ENCODE results near the gene GGA1. TPM values are rescaled to one million over a fixed set of nuclear protein-coding genes. Genes with fewer than 3 reads are reported as not detected.
"Not testable (repeated sequence)": the region's sequence is repeated elsewhere in the genome, so short reads cannot be mapped to it uniquely, and the experiment has no call there.

Gene GGA1
- total RNA-seq, 2 experiments from 2014 or later: 55.4 to 66.6 TPM

DNA sequence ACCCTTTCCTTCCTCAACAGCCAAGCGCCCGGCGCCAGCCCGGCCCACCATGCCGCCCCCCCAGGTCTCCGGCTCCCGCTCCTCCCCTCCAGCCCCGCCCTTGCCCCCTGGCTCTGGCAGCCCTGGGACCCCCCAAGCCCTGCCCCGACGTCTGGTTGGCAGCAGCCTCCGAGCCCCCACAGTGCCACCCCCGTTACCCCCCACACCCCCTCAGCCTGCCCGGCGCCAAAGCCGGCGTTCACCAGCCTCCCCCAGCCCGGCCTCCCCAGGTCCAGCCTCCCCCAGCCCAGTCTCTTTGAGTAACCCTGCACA lies 46.6 kb downstream of the GGA1 start:
- ATAC-seq (no peak), DNase-seq (no peak)
- Mint-ChIP-seq H3K27me3 (no peaks in the 10 kb centered on the region), H3K4me1 (peaks cover 16% of the 10 kb centered on the region), H3K9me3 (ENCODE audit: low read depth) (no peaks in the 10 kb centered on the region), H3K36me3 (ENCODE audit: low read depth) (peaks cover 20% of the 10 kb centered on the region), H3K27ac (no peak overlapping the region), H3K4me3 (no peak overlapping the region)
- ChIA-PET CTCF (interaction anchor here (5.2 to 8.6 kb wide), 3 partner anchors 11 to 17 kb away, joined by 20 to 98 read pairs (median 36); no protein-coding TSS in a partner anchor), POLR2A (no interaction called here)
- intact Hi-C loops (cut with DNase I, micrococcal nuclease): no loop called here

DNA sequence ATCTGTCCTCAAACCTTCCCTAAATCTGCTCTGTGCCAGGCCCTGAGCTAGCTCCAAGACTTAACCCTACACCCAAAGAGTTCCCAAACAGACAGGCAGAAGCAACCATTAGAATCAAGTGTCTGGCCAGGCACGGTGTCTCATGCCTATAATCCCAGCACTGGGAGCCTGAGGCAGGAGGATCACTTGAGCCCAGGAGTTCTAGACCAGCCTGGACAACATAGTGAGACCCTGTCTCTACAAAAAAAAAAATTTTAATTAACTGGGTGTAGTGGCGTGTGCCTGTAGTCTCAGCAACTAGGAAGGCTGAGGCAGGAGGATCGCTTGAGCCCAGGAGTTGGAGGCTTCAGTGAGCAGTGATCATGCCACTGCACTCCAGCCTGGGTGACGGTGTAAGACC lies 47.9 kb downstream of the GGA1 start:
- peaks cover 14% of the 10 kb centered on the region for H3K36me3 Mint-ChIP-seq (ENCODE audit: low read depth)
- H3K27me3 Mint-ChIP-seq; ATAC-seq; POLR2A ChIA-PET; DNase-seq; H3K9me3 Mint-ChIP-seq (ENCODE audit: low read depth); H3K4me3 Mint-ChIP-seq; intact Hi-C loops (cut with DNase I, micrococcal nuclease): not testable (repeated sequence)
- peak overlapping the region; percentile 4 for H3K27ac Mint-ChIP-seq
- peaks cover 30% of the 10 kb centered on the region for H3K4me1 Mint-ChIP-seq
- CTCF ChIA-PET: interaction anchor here (0.6 to 8.6 kb wide), 4 partner anchors 13 to 152 kb away, joined by 3 to 98 read pairs (median 20); no protein-coding TSS in a partner anchor

- H3K9me3 Mint-ChIP-seq (ENCODE audit: low read depth): no peaks in the 10 kb centered on the region
- H3K4me3 Mint-ChIP-seq: peak overlapping the region; percentile 76
- ChIA-PET CTCF (interaction anchor here (0.6 to 8.6 kb wide), 16 partner anchors 9 to 206 kb away, joined by 3 to 98 read pairs (median 4); partner anchors contain the start of genes ANKRD54, GGA1 and NOL12), POLR2A (interaction anchor here (0.6 to 2.6 kb wide), 13 partner anchors 11 to 150 kb away, joined by 3 to 16 read pairs (median 7); partner anchors contain the start of genes GCAT, GGA1 and LGALS1)
- no peaks in the 10 kb centered on the region for H3K27me3 Mint-ChIP-seq
- peaks cover 31% of the 10 kb centered on the region for H3K4me1 Mint-ChIP-seq
- intact Hi-C loops (cut with DNase I, micrococcal nuclease): loop anchor here (1.0 to 2.0 kb wide), 11 partner anchors 15 to 296 kb away; partner anchors contain the start of genes C22orf23 (in 2 of the 2), NOL12 (in 2 of the 2), POLR2F (in 2 of the 2) and ANKRD54 (in 1 of the 2)
- no peak for ATAC-seq
- no peak for DNase-seq
- H3K27ac Mint-ChIP-seq: peak overlapping the region; percentile 91
- peaks cover 7% of the 10 kb centered on the region for H3K36me3 Mint-ChIP-seq (ENCODE audit: low read depth)
These were observed 49.0 kb downstream of the GGA1 start for GRCh38 chr22:37657590-37658132.

- H3K27me3 Mint-ChIP-seq: no peaks in the 10 kb centered on the region
- ATAC-seq: peak; percentile 98
These were observed 49.8 kb downstream of the GGA1 start, which contains the start of gene PDXP for GRCh38 chr22:37658133-37659065. Gene PDXP, plus strand, starts transcription at chr22:37658723. Its CDS starts 60 bp downstream, at chr22:37658783.

GRCh38 chr22:37659066-37659896 lies 50.6 kb downstream of the GGA1 start:
- Mint-ChIP-seq H3K4me3 (peak overlapping the region; percentile 86), H3K36me3 (ENCODE audit: low read depth) (peaks cover 2% of the 10 kb centered on the region), H3K27ac (peak overlapping the region; percentile 59), H3K9me3 (ENCODE audit: low read depth) (no peaks in the 10 kb centered on the region), H3K27me3 (no peaks in the 10 kb centered on the region), H3K4me1 (peaks cover 31% of the 10 kb centered on the region)
- ATAC-seq (no peak), DNase-seq (peak; percentile 49)
- intact Hi-C loops (cut with DNase I, micrococcal nuclease): loop anchor here in 1 of 2 experiments (2.0 kb wide), 1 partner anchor 16 kb away; no protein-coding TSS in a partner anchor
- POLR2A ChIA-PET: interaction anchor here (0.5 to 2.6 kb wide), 9 partner anchors 9 to 185 kb away, joined by 3 to 16 read pairs (median 6); partner anchors contain the start of genes ANKRD54, GCAT and GGA1
- CTCF ChIA-PET: interaction anchor here (0.7 to 8.6 kb wide), 12 partner anchors 12 to 542 kb away, joined by 3 to 98 read pairs (median 4); partner anchors contain the start of genes GGA1 and NOL12

More at GRCh38 chr22:37658133-37659065, 49.8 kb downstream of the GGA1 start, which contains the start of gene PDXP:
- intact Hi-C loops (cut with DNase I, micrococcal nuclease): loop anchor here (1.0 to 2.0 kb wide), 11 partner anchors 16 to 295 kb away; partner anchors contain the start of genes C22orf23 (in 2 of the 2), NOL12 (in 2 of the 2), POLR2F (in 2 of the 2) and ANKRD54 (in 1 of the 2)
- Mint-ChIP-seq H3K4me3 (peak within 1 kb of the TSS; percentile 86), H3K27ac (peak within 1 kb of the TSS; percentile 91), H3K4me1 (peaks cover 31% of the 10 kb centered on the region), H3K36me3 (ENCODE audit: low read depth) (peaks cover 2% of the 10 kb centered on the region), H3K9me3 (ENCODE audit: low read depth) (no peaks in the 10 kb centered on the region)
- ChIA-PET CTCF (interaction anchor here (0.6 to 8.6 kb wide), 19 partner anchors 9 to 254 kb away, joined by 3 to 98 read pairs (median 4); partner anchors contain the start of genes ANKRD54, GGA1 and NOL12), POLR2A (interaction anchor here (0.5 to 2.6 kb wide), 16 partner anchors 10 to 186 kb away, joined by 3 to 16 read pairs (median 6); partner anchors contain the start of genes ANKRD54, GCAT, GGA1 and LGALS1)
- peak; percentile 99 for DNase-seq

DNA sequence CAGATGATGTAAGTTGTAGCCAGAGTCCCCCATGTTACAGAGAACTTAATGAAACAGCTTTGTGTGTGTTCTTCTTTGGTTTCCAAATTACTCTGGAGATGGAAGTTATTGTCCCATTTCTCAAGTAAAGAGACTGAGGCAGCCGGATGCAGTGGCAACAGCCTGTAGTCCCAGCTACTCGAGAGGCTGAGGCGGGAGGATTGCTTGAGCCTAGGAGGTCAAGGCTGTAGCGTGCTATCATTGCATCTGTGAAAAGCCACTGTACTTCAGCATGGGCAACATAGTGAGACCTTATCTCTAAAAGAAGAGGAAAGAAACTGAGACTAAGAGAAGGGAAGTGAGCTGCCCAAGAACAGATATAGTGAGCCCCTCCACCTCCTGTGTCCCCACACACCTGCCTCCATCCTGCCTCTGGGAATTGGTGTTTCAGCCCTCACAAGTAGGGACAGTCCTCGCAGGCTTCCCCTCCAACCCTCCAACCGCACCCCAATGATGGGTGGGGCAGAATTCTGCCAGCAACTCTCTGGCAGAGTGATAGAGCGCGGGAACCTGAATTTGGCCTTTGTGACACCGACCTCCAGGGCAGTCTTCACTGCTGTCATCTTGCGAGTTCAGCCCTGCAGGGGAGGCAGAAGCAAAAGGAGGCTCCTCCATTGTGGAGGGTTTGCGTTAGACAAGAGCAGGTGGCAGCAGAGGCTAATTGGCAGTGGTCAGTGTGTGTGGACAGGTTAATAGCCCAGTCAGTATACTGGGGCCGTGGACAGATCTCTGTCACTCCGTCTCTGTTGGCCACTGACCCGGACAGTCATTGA lies 51.5 kb downstream of the GGA1 start:
- Mint-ChIP-seq H3K27ac (peak overlapping the region; percentile 59), H3K4me3 (peak overlapping the region; percentile 86), H3K9me3 (ENCODE audit: low read depth) (no peaks in the 10 kb centered on the region), H3K27me3 (no peaks in the 10 kb centered on the region), H3K4me1 (peaks cover 31% of the 10 kb centered on the region), H3K36me3 (ENCODE audit: low read depth) (peaks cover 2% of the 10 kb centered on the region)
- ChIA-PET CTCF (interaction anchor here (0.7 to 8.6 kb wide), 5 partner anchors 12 to 541 kb away, joined by 3 to 98 read pairs (median 36); no protein-coding TSS in a partner anchor), POLR2A (interaction anchor here (1.3 to 2.6 kb wide), 2 partner anchors 12 to 17 kb away, joined by 5 to 8 read pairs; no protein-coding TSS in a partner anchor)
- no peak for DNase-seq
- intact Hi-C loops (cut with DNase I, micrococcal nuclease): loop anchor here in 1 of 2 experiments (2.0 kb wide), 1 partner anchor 17 kb away; no protein-coding TSS in a partner anchor
- no peak for ATAC-seq

DNA sequence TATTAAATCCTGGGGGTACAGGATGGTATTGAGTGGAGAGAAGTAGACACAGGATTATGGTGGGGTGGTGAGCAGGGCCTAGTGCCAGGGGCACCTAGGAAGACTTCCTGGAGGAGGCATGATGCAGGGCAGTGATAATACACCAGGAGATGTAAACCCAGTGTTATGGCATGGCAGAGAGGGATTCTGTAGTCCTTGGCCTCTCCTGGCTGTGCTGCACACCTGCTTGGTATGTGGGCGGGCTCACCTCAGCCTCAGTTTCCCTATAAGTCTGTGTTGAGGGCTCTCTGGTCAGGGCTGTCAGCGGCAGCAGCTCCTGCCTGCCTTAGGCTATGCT lies 52.0 kb downstream of the GGA1 start:
- intact Hi-C loops (cut with DNase I, micrococcal nuclease): no loop called here
- Mint-ChIP-seq H3K9me3 (ENCODE audit: low read depth) (no peaks in the 10 kb centered on the region), H3K4me3 (peak overlapping the region; percentile 86), H3K36me3 (ENCODE audit: low read depth) (peaks cover 2% of the 10 kb centered on the region), H3K27me3 (no peaks in the 10 kb centered on the region), H3K4me1 (peaks cover 31% of the 10 kb centered on the region), H3K27ac (no peak overlapping the region)
- no peak for ATAC-seq
- ChIA-PET POLR2A (interaction anchor here (1.2 to 1.3 kb wide), 2 partner anchors 18 kb away, joined by 5 to 6 read pairs; no protein-coding TSS in a partner anchor), CTCF (interaction anchor here (1.0 to 8.6 kb wide), 6 partner anchors 17 to 68 kb away, joined by 4 to 98 read pairs (median 12); no protein-coding TSS in a partner anchor)
- DNase-seq: no peak

DNA sequence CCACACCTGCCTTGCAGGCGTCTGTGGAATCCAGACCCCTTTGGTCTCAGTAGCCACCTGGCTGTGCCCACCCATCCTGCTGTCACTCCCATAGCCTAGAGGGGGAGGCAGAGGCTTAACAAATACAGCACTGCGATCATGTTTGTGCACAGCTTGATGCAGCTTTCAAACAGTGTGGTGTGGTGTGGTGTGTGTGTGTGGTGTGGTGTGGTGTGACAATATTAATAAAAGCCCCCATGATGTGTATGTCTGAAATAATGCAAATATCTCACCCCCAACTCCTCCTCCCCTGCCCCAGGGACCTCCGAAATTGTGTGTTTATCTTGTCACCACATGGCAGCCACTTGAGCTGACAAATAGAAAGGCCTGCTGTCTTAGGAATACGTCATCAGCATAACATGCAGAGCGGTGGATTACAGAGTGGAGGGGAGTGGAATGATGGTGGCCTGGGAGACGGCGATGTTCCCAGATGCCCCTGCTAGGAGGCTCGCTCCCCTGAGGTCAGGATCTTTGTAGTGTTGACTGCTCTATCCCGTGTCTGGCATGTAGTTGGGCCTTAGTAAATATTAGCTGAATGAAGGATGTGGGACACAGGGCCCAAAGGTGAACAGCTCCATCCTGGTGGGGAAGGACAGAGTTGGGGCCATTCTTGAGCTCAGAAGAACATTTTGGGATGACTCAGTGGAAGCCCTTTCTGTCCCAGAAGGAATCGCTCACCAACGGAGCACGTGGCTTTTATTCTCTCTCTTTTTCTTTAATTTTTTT lies 52.7 kb downstream of the GGA1 start:
- H3K4me3 Mint-ChIP-seq: no peak overlapping the region
- POLR2A ChIA-PET: interaction anchor here (0.5 to 1.2 kb wide), 3 partner anchors 14 to 44 kb away, joined by 3 to 6 read pairs (median 3); partner anchors contain the start of gene LGALS1

DNA sequence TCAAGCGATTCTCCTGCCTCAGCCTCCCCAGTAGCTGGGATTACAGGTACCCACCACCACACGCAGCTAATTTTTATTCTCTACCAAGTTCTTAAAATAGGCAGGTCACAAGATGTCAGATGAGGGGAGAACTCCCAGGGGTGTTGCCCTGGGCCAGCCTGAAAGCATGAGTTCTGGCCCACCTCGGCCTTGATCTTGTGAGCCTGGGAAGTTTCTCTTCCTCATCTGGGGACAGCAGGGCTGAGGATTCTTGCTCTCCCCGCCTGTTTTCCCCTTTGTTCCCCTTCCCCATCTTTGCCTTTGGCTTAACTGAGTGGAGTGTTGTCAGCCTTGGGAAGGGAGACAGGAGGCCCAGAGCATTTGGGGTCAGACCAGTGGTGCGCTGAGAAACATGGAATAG lies 53.4 kb downstream of the GGA1 start:
- intact Hi-C loops (cut with DNase I, micrococcal nuclease): no loop called here
- no peak for DNase-seq
- Mint-ChIP-seq H3K27me3 (no peaks in the 10 kb centered on the region), H3K36me3 (ENCODE audit: low read depth) (peaks cover 11% of the 10 kb centered on the region), H3K4me3 (no peak overlapping the region), H3K4me1 (peaks cover 31% of the 10 kb centered on the region), H3K27ac (no peak overlapping the region), H3K9me3 (ENCODE audit: low read depth) (no peaks in the 10 kb centered on the region)
- POLR2A ChIA-PET: interaction anchor here (0.6 to 1.2 kb wide), 3 partner anchors 13 to 19 kb away, joined by 3 to 6 read pairs (median 6); partner anchors contain the start of gene LGALS1
- CTCF ChIA-PET: interaction anchor here (1.0 to 8.6 kb wide), 9 partner anchors 10 to 70 kb away, joined by 3 to 98 read pairs (median 4); partner anchors contain the start of genes LGALS1, NOL12 and SH3BP1
- ATAC-seq: no peak

More for the DNA sequence above, 52.7 kb downstream of the GGA1 start:
- H3K27me3 Mint-ChIP-seq: no peaks in the 10 kb centered on the region
- peak overlapping the region; percentile 2 for H3K27ac Mint-ChIP-seq
- intact Hi-C loops (cut with DNase I, micrococcal nuclease): no loop called here
- peaks cover 31% of the 10 kb centered on the region for H3K4me1 Mint-ChIP-seq
- DNase-seq: no peak
- H3K9me3 Mint-ChIP-seq (ENCODE audit: low read depth): no peaks in the 10 kb centered on the region
- H3K36me3 Mint-ChIP-seq (ENCODE audit: low read depth): peaks cover 6% of the 10 kb centered on the region
- ATAC-seq: no peak
- CTCF ChIA-PET: interaction anchor here (0.7 to 8.6 kb wide), 11 partner anchors 10 to 254 kb away, joined by 3 to 98 read pairs (median 4); partner anchors contain the start of genes LGALS1, NOL12 and SH3BP1

Measured in activated CD4-positive, alpha-beta T cell treated with anti-CD3 and anti-CD28 coated beads for 36 hours (primary cell).